Endodermal cell (in vitro differentiated cells): ENCODE data around the gene LRRC7. TPM values are rescaled to one million over a fixed set of nuclear protein-coding genes. Genes with fewer than 3 reads are reported as not detected.
"Not testable (repeated sequence)": the region's sequence is repeated elsewhere in the genome, so short reads cannot be mapped to it uniquely, and the experiment has no call there.

Experiments
- DNase-seq: peaks from one replicate; pipeline ENCODE4 v3.0.0-alpha.2; 2017
- H3K27ac ChIP-seq: 2 replicates; pipeline ENCODE4 v1.5.1; 2013; ENCODE audit warnings: mild to moderate bottlenecking, low read depth, low read length, moderate library complexity
- H3K27me3 ChIP-seq: 2 replicates; pipeline ENCODE4 v1.6.1; 2013; ENCODE audit warnings: mild to moderate bottlenecking, low read length, moderate library complexity; ENCODE audit not compliant: insufficient read depth, control insufficient read depth, poor library complexity, severe bottlenecking
- H3K36me3 ChIP-seq: 2 replicates; pipeline ENCODE4 v1.7.0; 2013; ENCODE audit warnings: mild to moderate bottlenecking, low read length, moderate library complexity; ENCODE audit not compliant: control insufficient read depth, insufficient read depth
- H3K4me1 ChIP-seq: one replicate; pipeline ENCODE4 v1.7.0; 2013; ENCODE audit warnings: low read length; ENCODE audit not compliant: control insufficient read depth, insufficient read depth
- H3K4me3 ChIP-seq: 2 replicates; pipeline ENCODE4 v1.5.1; 2013; ENCODE audit warnings: mild to moderate bottlenecking, low read length, moderate library complexity
- H3K9ac ChIP-seq: 2 replicates; pipeline ENCODE4 v1.6.1; 2013; ENCODE audit warnings: mild to moderate bottlenecking, low read length, moderate library complexity; ENCODE audit not compliant: poor library complexity, severe bottlenecking; ENCODE audit errors: extremely low read depth
- H3K9me3 ChIP-seq: 2 replicates; pipeline ENCODE4 v1.6.1; 2013; ENCODE audit warnings: mild to moderate bottlenecking, low read length, moderate library complexity; ENCODE audit not compliant: control insufficient read depth
- H3K27ac Mint-ChIP-seq: 2 replicates; pipeline ENCODE4 v1.8.0; 2020; ENCODE audit warnings: mixed read lengths
- H3K27me3 Mint-ChIP-seq: 2 replicates; pipeline ENCODE4 v1.8.0; 2021; ENCODE audit warnings: mild to moderate bottlenecking, mixed read lengths; ENCODE audit not compliant: insufficient read depth
- H3K36me3 Mint-ChIP-seq: 2 replicates; pipeline ENCODE4 v1.8.0; 2020; ENCODE audit warnings: low read depth, mixed read lengths
- H3K4me1 Mint-ChIP-seq: 2 replicates; pipeline ENCODE4 v1.8.0; 2020; ENCODE audit warnings: mixed read lengths
- H3K4me3 Mint-ChIP-seq: 2 replicates; pipeline ENCODE4 v1.8.0; 2020; ENCODE audit warnings: mild to moderate bottlenecking, moderate library complexity, mixed read lengths
- H3K9me3 Mint-ChIP-seq: 2 replicates; pipeline ENCODE4 v1.8.0; 2020; ENCODE audit warnings: mild to moderate bottlenecking, mixed read lengths
- CTCF ChIP-seq: fragments of 200-600 bp; sonication (generic); conservative IDR thresholded peaks from 2 replicates; pipeline ENCODE4 v1.5.0; 2021; ENCODE audit warnings: antibody characterized with exemption, mild to moderate bottlenecking
- WGBS, 2 experiments: methylation state at CpG; one replicate each; pipeline versions ENCODE4 v1.1.5 to v1.1.7; 2013; ENCODE audit warnings: missing lambda C conversion rate in 2 of 2, mixed read lengths in 1 of 2; ENCODE audit not compliant: insufficient coverage in 1 of 2, insufficient read length in 1 of 2; 5-methylcytosine and 5-hydroxymethylcytosine counted together
- total RNA-seq, 2 donors: library from RNA; stranded (reverse); fragmentation: NEBNext Ultra II Directional in 1 of 2; extraction: Animal tissue kit (Norgen Biotek cat#: 25700) in 1 of 2; gene quantifications; 2 replicates in 1 of 2; 3 replicates in 1 of 2; pipeline ENCODE4 v1.2.1, GENCODE V29; 2021

Gene LRRC7
- total RNA-seq, 2 donors from 2014 or later, result 1.4 to 2.2 TPM

GRCh38 chr1:69952676-69953075 is 385.0 kb downstream of the LRRC7 start:
- no peaks in the 10 kb centered on the region for H3K4me1 Mint-ChIP-seq
- Histone ChIP-seq H3K27me3 (no peaks in the 10 kb centered on the region), H3K4me1 (no peaks in the 10 kb centered on the region), H3K27ac (no peak overlapping the region), H3K4me3 (no peak overlapping the region), H3K9ac (no peak overlapping the region), H3K36me3 (no peaks in the 10 kb centered on the region), H3K9me3 (no peaks in the 10 kb centered on the region)
- WGBS, 2 experiments, result 90% methylated on average over 1 of the region's 1 CpG; no CpG with 5 or more reads in 1 of the 2 experiments
- DNase-seq, result no peak
- H3K27me3 Mint-ChIP-seq, result no peaks in the 10 kb centered on the region
- H3K27ac Mint-ChIP-seq, result no peak overlapping the region
- TF ChIP-seq CTCF, result no peak
- H3K4me3 Mint-ChIP-seq, result no peak overlapping the region
- no peaks in the 10 kb centered on the region for H3K9me3 Mint-ChIP-seq
- no peaks in the 10 kb centered on the region for H3K36me3 Mint-ChIP-seq

GRCh38 chr1:69962452-69962851 is 394.7 kb downstream of the LRRC7 start:
- DNase-seq, H3K4me1 Mint-ChIP-seq, H3K4me3 ChIP-seq, H3K36me3 Mint-ChIP-seq, H3K27ac ChIP-seq, H3K4me1 ChIP-seq, H3K27me3 ChIP-seq, H3K27me3 Mint-ChIP-seq, H3K36me3 ChIP-seq, H3K4me3 Mint-ChIP-seq, H3K27ac Mint-ChIP-seq, H3K9ac ChIP-seq: not testable (repeated sequence)
- H3K9me3 Mint-ChIP-seq, result peaks cover 12% of the 10 kb centered on the region
- 88 to 100% methylated on average over 1 to 2 of the region's 2 CpGs for WGBS, 2 experiments
- H3K9me3 ChIP-seq, result peaks cover 21% of the 10 kb centered on the region

- Histone ChIP-seq H3K4me1 (no peaks in the 10 kb centered on the region), H3K4me3 (no peak overlapping the region), H3K9me3 (peaks cover 51% of the 10 kb centered on the region), H3K9ac (no peak overlapping the region), H3K27ac (no peak overlapping the region), H3K36me3 (no peaks in the 10 kb centered on the region), H3K27me3 (no peaks in the 10 kb centered on the region)
- no peaks in the 10 kb centered on the region for H3K27me3 Mint-ChIP-seq
- peaks cover 11% of the 10 kb centered on the region for H3K4me1 Mint-ChIP-seq
- peaks cover 9% of the 10 kb centered on the region for H3K36me3 Mint-ChIP-seq
- WGBS, 2 experiments, result 91 to 100% methylated on average over 1 to 3 of the region's 3 CpGs
- peaks cover 45% of the 10 kb centered on the region for H3K9me3 Mint-ChIP-seq
- H3K4me3 Mint-ChIP-seq, result no peak overlapping the region
- no peak for TF ChIP-seq CTCF
- no peak for DNase-seq
- no peak overlapping the region for H3K27ac Mint-ChIP-seq
Measured at GRCh38 chr1:69967245-69967766, 399.6 kb downstream of the LRRC7 start.

- peaks cover 4% of the 10 kb centered on the region for H3K9me3 Mint-ChIP-seq
- no peak for DNase-seq
- Histone ChIP-seq H3K27ac (no peak overlapping the region), H3K9me3 (no peaks in the 10 kb centered on the region), H3K27me3 (no peaks in the 10 kb centered on the region), H3K36me3 (no peaks in the 10 kb centered on the region), H3K4me3 (no peak overlapping the region), H3K9ac (no peak overlapping the region), H3K4me1 (no peaks in the 10 kb centered on the region)
- WGBS, 2 experiments, result 92% methylated on average over 2 to 3 of the region's 3 CpGs
- no peaks in the 10 kb centered on the region for H3K27me3 Mint-ChIP-seq
- TF ChIP-seq CTCF, result no peak
- H3K27ac Mint-ChIP-seq, result no peak overlapping the region
- no peaks in the 10 kb centered on the region for H3K36me3 Mint-ChIP-seq
- peaks cover 10% of the 10 kb centered on the region for H3K4me1 Mint-ChIP-seq
- H3K4me3 Mint-ChIP-seq, result no peak overlapping the region
Measured at GRCh38 chr1:69976896-69977295, 409.2 kb downstream of the LRRC7 start.
